Measurements from ENCODE around the gene RTP3. TPM values are rescaled to one million over a fixed set of nuclear protein-coding genes. Genes with fewer than 3 reads are reported as not detected.

RTP3 gene
- total and polyA plus RNA-seq, 8 donors: not detected

DNA sequence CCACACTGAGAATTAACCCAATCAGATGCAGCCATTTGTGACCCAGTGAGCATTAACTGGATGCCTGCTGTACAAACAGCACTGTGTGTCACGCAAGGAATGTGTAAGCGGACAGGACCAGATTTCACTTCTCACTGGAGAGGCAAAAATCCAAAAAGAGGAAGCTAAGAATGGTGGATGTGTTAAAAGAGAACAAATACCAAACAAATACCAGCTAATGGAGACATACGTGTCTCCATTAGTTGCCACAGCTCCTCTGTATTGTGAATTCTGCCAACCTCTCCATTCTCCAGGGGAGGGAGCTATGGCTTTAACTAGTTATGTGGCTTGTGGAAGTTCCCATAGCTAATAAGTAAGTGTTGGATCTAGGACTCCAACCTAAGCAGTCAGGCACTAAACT, 35.7 kb upstream of the RTP3 start:
- H3K4me3 ChIP-seq: no peak overlapping the region
- no peak overlapping the region for H3K27ac ChIP-seq
- 75% methylated on average over 3 of the region's 3 CpGs for WGBS, 2 donors
- H3K4me1 ChIP-seq: peaks cover 0 to 20% (median 0%) of the 10 kb centered on the region in 3 donors
- TF ChIP-seq, protein P1, sequence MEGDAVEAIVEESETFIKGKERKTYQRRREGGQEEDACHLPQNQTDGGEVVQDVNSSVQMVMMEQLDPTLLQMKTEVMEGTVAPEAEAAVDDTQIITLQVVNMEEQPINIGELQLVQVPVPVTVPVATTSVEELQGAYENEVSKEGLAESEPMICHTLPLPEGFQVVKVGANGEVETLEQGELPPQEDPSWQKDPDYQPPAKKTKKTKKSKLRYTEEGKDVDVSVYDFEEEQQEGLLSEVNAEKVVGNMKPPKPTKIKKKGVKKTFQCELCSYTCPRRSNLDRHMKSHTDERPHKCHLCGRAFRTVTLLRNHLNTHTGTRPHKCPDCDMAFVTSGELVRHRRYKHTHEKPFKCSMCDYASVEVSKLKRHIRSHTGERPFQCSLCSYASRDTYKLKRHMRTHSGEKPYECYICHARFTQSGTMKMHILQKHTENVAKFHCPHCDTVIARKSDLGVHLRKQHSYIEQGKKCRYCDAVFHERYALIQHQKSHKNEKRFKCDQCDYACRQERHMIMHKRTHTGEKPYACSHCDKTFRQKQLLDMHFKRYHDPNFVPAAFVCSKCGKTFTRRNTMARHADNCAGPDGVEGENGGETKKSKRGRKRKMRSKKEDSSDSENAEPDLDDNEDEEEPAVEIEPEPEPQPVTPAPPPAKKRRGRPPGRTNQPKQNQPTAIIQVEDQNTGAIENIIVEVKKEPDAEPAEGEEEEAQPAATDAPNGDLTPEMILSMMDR (IDR thresholded peaks at IDR 0.05): no peak
- ATAC-seq (peak in 2 of 4 donors; percentile 39 to 76), FAIRE-seq (no peak), DNase-seq (no peak)
- H3K36me3 ChIP-seq: no peaks in the 10 kb centered on the region
- intact Hi-C loops (cut with DNase I): no loop called here
- no peaks in the 10 kb centered on the region for H3K9me3 ChIP-seq
- H3K27me3 ChIP-seq: no peaks in the 10 kb centered on the region

DNA sequence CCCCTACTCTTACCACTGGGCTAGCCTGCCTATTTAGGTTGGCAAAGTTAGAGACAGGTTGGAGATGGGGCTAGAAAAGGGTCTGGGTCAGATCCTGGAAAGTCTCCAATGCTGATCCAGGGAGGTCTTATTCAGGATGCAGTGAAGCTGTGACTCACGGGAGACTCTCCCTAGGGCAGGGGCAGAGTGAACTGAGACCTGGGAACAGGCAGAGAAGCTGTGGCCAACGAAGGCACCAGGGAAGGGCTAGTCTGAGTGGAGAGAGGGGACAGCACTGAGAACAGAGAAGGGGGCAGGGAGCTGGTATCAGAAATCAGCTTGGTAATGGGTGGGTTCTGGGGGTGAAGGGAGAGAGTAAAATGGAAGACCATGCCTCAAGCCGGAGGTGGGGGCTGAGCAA, 35.3 kb upstream of the RTP3 start:
- intact Hi-C loops (cut with DNase I): no loop called here
- TF ChIP-seq, protein P1 (IDR thresholded peaks at IDR 0.05): no peak
- H3K9me3 ChIP-seq: no peaks in the 10 kb centered on the region
- FAIRE-seq (no peak), DNase-seq (no peak), ATAC-seq (peak in 1 of 4 donors; percentile 5)
- no peak overlapping the region for H3K27ac ChIP-seq
- H3K36me3 ChIP-seq: no peaks in the 10 kb centered on the region
- no peak overlapping the region for H3K4me3 ChIP-seq
- peaks cover 0 to 20% (median 0%) of the 10 kb centered on the region in 3 donors for H3K4me1 ChIP-seq
- no peaks in the 10 kb centered on the region for H3K27me3 ChIP-seq
- WGBS, 2 donors: 77 to 86% methylated on average over 3 of the region's 3 CpGs

DNA sequence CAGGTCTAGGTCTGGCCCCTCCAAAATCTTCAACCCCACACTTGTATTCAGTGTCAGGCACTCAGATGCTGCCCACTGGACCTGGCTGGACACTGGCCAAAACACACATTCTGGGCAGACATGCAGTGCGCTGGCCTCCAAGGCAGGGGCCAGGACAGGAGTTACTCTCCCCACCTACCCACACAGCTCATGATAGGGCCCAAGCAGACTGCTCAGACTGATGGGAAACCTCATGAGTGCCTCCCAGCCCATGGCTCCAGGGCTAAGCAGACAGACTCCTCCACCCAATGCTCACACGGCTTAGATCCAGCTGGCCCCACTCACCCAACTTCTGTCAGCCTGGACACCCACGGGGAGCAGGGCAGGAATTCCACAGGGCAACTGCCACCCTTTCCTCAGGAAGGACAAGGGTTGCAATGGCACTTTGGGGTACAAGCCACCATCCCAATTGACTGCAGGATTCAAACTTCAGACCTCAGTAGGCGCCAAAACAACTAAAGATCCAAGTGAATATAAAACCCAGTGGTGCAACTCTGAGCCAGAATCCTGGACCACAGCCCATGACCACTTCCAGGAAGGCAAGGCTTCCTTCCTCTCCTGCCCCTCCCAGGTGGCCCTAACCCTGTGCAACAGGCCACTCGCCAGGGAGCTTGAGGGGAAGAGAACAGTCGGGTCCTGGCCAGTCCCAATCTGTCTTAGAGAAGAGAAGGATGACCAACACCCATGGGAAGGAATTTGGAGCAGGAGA, 34.5 kb upstream of the RTP3 start:
- H3K27me3 ChIP-seq: no peaks in the 10 kb centered on the region
- intact Hi-C loops (cut with DNase I): no loop called here
- no peaks in the 10 kb centered on the region for H3K36me3 ChIP-seq
- peaks cover 0 to 20% (median 0%) of the 10 kb centered on the region in 3 donors for H3K4me1 ChIP-seq
- 72 to 77% methylated on average over 6 of the region's 6 CpGs for WGBS, 2 donors
- H3K4me3 ChIP-seq: no peak overlapping the region
- no peak for DNase-seq
- TF ChIP-seq, protein P1 (IDR thresholded peaks at IDR 0.05): no peak
- FAIRE-seq: no peak
- no peaks in the 10 kb centered on the region for H3K9me3 ChIP-seq
- peak in 2 of 4 donors; percentile 15 to 53 for ATAC-seq
- no peak overlapping the region for H3K27ac ChIP-seq

DNA sequence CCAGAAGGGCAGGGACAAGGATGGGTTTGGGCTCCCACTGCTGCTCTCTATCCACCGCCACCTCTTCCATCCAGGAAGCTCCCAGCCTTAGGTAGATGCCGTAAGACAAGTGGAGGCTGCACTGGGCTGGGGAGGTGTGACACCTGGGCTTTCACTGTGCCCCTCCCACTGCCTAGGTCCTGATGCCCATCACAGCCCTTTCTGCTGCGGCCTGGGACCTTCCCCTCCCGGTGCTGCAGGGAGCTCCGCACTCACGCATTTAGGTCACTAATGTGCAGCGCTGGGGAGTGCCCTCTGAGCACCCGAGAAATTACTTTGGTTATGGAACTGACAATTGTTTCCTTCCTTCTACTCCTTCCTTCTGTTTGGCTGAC, 33.9 kb upstream of the RTP3 start:
- FAIRE-seq (no peak), ATAC-seq (no peak), DNase-seq (no peak)
- no peak overlapping the region for H3K27ac ChIP-seq
- TF ChIP-seq, protein P1 (IDR thresholded peaks at IDR 0.05): no peak
- H3K36me3 ChIP-seq: no peaks in the 10 kb centered on the region
- 81 to 89% methylated on average over 8 of the region's 8 CpGs for WGBS, 2 donors
- H3K27me3 ChIP-seq: no peaks in the 10 kb centered on the region
- H3K4me1 ChIP-seq: peaks cover 0 to 20% (median 0%) of the 10 kb centered on the region in 3 donors
- intact Hi-C loops (cut with DNase I): no loop called here
- no peak overlapping the region for H3K4me3 ChIP-seq
- H3K9me3 ChIP-seq: no peaks in the 10 kb centered on the region

Measured in pancreas (tissue), 10 donors.